IPS DF 6.9 (cell line): ENCODE data around the gene CMTM4.
"Not testable (repeated sequence)": the region's sequence is repeated elsewhere in the genome, so short reads cannot be mapped to it uniquely, and the experiment has no call there.

ENCODE experiments used
- DNase-seq: peaks from one replicate; pipeline ENCODE4 v3.0.0-alpha.2; 2013; ENCODE audit warnings: low read depth, low spot score
- H3K27ac ChIP-seq: one replicate; pipeline ENCODE4 v1.5.1; 2013; ENCODE audit warnings: low read length, control low read depth
- H3K27me3 ChIP-seq: 2 replicates; pipeline ENCODE4 v1.6.1; 2013; ENCODE audit warnings: mild to moderate bottlenecking, low read length; ENCODE audit not compliant: control insufficient read depth, insufficient read depth
- H3K36me3 ChIP-seq: 2 replicates; pipeline ENCODE4 v1.6.1; 2013; ENCODE audit warnings: low read length; ENCODE audit not compliant: control insufficient read depth, insufficient read depth
- H3K4me1 ChIP-seq: 2 replicates; pipeline ENCODE4 v1.6.1; 2013; ENCODE audit warnings: low read length; ENCODE audit not compliant: control insufficient read depth, insufficient read depth
- H3K4me3 ChIP-seq: 2 replicates; pipeline ENCODE4 v1.5.1; 2013; ENCODE audit warnings: mild to moderate bottlenecking, low read length
- H3K9me3 ChIP-seq: 2 replicates; pipeline ENCODE4 v1.6.1; 2013; ENCODE audit warnings: low read length, inconsistent platforms; ENCODE audit not compliant: control insufficient read depth, insufficient read depth
- WGBS: extraction: QIAGEN DNeasy Blood & Tissue Kit; methylation state at CpG from one replicate; pipeline ENCODE4 v1.1.7; 2013; ENCODE audit warnings: mixed read lengths, missing lambda C conversion rate; ENCODE audit not compliant: insufficient read length, insufficient coverage; 5-methylcytosine and 5-hydroxymethylcytosine counted together

CMTM4 gene

GRCh38 chr16:66676599-66676998 is 19.9 kb downstream of the CMTM4 start:
- Histone ChIP-seq H3K4me3 (no peak overlapping the region), H3K27ac (no peak overlapping the region), H3K4me1 (no peaks in the 10 kb centered on the region), H3K9me3 (no peaks in the 10 kb centered on the region), H3K27me3 (no peaks in the 10 kb centered on the region), H3K36me3 (no peaks in the 10 kb centered on the region)
- no CpG with 5 or more reads among the region's 3 CpGs for WGBS
- DNase-seq, result no peak

GRCh38 chr16:66673691-66674090 is 22.9 kb downstream of the CMTM4 start:
- Histone ChIP-seq H3K36me3 (no peaks in the 10 kb centered on the region), H3K27me3 (no peaks in the 10 kb centered on the region), H3K9me3 (no peaks in the 10 kb centered on the region), H3K27ac (no peak overlapping the region), H3K4me3 (no peak overlapping the region), H3K4me1 (no peaks in the 10 kb centered on the region)
- no CpG with 5 or more reads among the region's 2 CpGs for WGBS
- no peak for DNase-seq

- H3K27ac ChIP-seq, result no peak overlapping the region
- no peaks in the 10 kb centered on the region for H3K9me3 ChIP-seq
- no CpG with 5 or more reads among the region's 10 CpGs for WGBS
- no peak for DNase-seq
- no peaks in the 10 kb centered on the region for H3K4me1 ChIP-seq
- H3K27me3 ChIP-seq, result no peaks in the 10 kb centered on the region
- H3K36me3 ChIP-seq, result no peaks in the 10 kb centered on the region
- no peak overlapping the region for H3K4me3 ChIP-seq
These were observed 25.7 kb downstream of the CMTM4 start for GRCh38 chr16:66670691-66671388.

GRCh38 chr16:66668777-66669444 is 27.6 kb downstream of the CMTM4 start:
- Histone ChIP-seq H3K27ac (no peak overlapping the region), H3K4me3 (no peak overlapping the region), H3K4me1 (no peaks in the 10 kb centered on the region), H3K27me3 (no peaks in the 10 kb centered on the region), H3K9me3 (no peaks in the 10 kb centered on the region), H3K36me3 (no peaks in the 10 kb centered on the region)
- no peak for DNase-seq
- WGBS, result no CpG with 5 or more reads among the region's 6 CpGs

- Histone ChIP-seq H3K9me3 (no peaks in the 10 kb centered on the region), H3K36me3 (no peaks in the 10 kb centered on the region), H3K27me3 (no peaks in the 10 kb centered on the region), H3K4me3 (no peak overlapping the region), H3K4me1 (no peaks in the 10 kb centered on the region), H3K27ac (no peak overlapping the region)
- WGBS, result no CpG with 5 or more reads among the region's 1 CpG
- DNase-seq, result no peak
These were observed 28.6 kb downstream of the CMTM4 start for GRCh38 chr16:66667944-66668343.

GRCh38 chr16:66662445-66663194 is 33.9 kb downstream of the CMTM4 start:
- DNase-seq, result no peak
- WGBS, result no CpG with 5 or more reads among the region's 7 CpGs
- H3K36me3 ChIP-seq, result no peaks in the 10 kb centered on the region
- no peaks in the 10 kb centered on the region for H3K27me3 ChIP-seq
- no peak overlapping the region for H3K4me3 ChIP-seq
- H3K9me3 ChIP-seq, result no peaks in the 10 kb centered on the region
- no peak overlapping the region for H3K27ac ChIP-seq
- H3K4me1 ChIP-seq, result no peaks in the 10 kb centered on the region

- not testable (repeated sequence) for H3K27me3 ChIP-seq, H3K36me3 ChIP-seq, H3K9me3 ChIP-seq, H3K27ac ChIP-seq, DNase-seq, H3K4me1 ChIP-seq, H3K4me3 ChIP-seq
- 100% methylated on average over 1 of the region's 6 CpGs for WGBS
These were observed 34.7 kb downstream of the CMTM4 start for GRCh38 chr16:66661671-66662346.

- Histone ChIP-seq H3K27ac (no peak overlapping the region), H3K27me3 (no peaks in the 10 kb centered on the region), H3K4me3 (no peak overlapping the region), H3K4me1 (no peaks in the 10 kb centered on the region), H3K9me3 (no peaks in the 10 kb centered on the region), H3K36me3 (no peaks in the 10 kb centered on the region)
- no CpG with 5 or more reads among the region's 4 CpGs for WGBS
- no peak for DNase-seq
These were observed 35.4 kb downstream of the CMTM4 start for GRCh38 chr16:66661210-66661560.

GRCh38 chr16:66660422-66661209 is 35.9 kb downstream of the CMTM4 start:
- DNase-seq, result no peak

GRCh38 chr16:66658860-66659190 is 37.7 kb downstream of the CMTM4 start:
- Histone ChIP-seq H3K4me3 (no peak overlapping the region), H3K4me1 (no peaks in the 10 kb centered on the region), H3K27me3 (no peaks in the 10 kb centered on the region), H3K9me3 (no peaks in the 10 kb centered on the region), H3K27ac (no peak overlapping the region), H3K36me3 (no peaks in the 10 kb centered on the region)
- no peak for DNase-seq
- no CpG with 5 or more reads among the region's 5 CpGs for WGBS

More at GRCh38 chr16:66660422-66661209, 35.9 kb downstream of the CMTM4 start:
- H3K4me3 ChIP-seq, result no peak overlapping the region
- no CpG with 5 or more reads among the region's 9 CpGs for WGBS
- H3K27ac ChIP-seq, result no peak overlapping the region
- H3K9me3 ChIP-seq, result no peaks in the 10 kb centered on the region
- H3K4me1 ChIP-seq, result no peaks in the 10 kb centered on the region
- H3K36me3 ChIP-seq, result no peaks in the 10 kb centered on the region
- no peaks in the 10 kb centered on the region for H3K27me3 ChIP-seq
